GM18868 (cell line): Measurements from ENCODE around the gene HFM1.
"Not testable (repeated sequence)": the region's sequence is repeated elsewhere in the genome, so short reads cannot be mapped to it uniquely, and the experiment has no call there.

Experiments
- ATAC-seq: cut with Tn5 transposase; IDR thresholded peaks from one replicate; pipeline ENCODE4 v1.9.1; 2021; ENCODE audit warnings: mild to moderate bottlenecking, moderate library complexity; ENCODE audit not compliant: unreplicated experiment

Gene HFM1, protein sequence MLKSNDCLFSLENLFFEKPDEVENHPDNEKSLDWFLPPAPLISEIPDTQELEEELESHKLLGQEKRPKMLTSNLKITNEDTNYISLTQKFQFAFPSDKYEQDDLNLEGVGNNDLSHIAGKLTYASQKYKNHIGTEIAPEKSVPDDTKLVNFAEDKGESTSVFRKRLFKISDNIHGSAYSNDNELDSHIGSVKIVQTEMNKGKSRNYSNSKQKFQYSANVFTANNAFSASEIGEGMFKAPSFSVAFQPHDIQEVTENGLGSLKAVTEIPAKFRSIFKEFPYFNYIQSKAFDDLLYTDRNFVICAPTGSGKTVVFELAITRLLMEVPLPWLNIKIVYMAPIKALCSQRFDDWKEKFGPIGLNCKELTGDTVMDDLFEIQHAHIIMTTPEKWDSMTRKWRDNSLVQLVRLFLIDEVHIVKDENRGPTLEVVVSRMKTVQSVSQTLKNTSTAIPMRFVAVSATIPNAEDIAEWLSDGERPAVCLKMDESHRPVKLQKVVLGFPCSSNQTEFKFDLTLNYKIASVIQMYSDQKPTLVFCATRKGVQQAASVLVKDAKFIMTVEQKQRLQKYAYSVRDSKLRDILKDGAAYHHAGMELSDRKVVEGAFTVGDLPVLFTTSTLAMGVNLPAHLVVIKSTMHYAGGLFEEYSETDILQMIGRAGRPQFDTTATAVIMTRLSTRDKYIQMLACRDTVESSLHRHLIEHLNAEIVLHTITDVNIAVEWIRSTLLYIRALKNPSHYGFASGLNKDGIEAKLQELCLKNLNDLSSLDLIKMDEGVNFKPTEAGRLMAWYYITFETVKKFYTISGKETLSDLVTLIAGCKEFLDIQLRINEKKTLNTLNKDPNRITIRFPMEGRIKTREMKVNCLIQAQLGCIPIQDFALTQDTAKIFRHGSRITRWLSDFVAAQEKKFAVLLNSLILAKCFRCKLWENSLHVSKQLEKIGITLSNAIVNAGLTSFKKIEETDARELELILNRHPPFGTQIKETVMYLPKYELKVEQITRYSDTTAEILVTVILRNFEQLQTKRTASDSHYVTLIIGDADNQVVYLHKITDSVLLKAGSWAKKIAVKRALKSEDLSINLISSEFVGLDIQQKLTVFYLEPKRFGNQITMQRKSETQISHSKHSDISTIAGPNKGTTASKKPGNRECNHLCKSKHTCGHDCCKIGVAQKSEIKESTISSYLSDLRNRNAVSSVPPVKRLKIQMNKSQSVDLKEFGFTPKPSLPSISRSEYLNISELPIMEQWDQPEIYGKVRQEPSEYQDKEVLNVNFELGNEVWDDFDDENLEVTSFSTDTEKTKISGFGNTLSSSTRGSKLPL (N-terminal part only)

DNA sequence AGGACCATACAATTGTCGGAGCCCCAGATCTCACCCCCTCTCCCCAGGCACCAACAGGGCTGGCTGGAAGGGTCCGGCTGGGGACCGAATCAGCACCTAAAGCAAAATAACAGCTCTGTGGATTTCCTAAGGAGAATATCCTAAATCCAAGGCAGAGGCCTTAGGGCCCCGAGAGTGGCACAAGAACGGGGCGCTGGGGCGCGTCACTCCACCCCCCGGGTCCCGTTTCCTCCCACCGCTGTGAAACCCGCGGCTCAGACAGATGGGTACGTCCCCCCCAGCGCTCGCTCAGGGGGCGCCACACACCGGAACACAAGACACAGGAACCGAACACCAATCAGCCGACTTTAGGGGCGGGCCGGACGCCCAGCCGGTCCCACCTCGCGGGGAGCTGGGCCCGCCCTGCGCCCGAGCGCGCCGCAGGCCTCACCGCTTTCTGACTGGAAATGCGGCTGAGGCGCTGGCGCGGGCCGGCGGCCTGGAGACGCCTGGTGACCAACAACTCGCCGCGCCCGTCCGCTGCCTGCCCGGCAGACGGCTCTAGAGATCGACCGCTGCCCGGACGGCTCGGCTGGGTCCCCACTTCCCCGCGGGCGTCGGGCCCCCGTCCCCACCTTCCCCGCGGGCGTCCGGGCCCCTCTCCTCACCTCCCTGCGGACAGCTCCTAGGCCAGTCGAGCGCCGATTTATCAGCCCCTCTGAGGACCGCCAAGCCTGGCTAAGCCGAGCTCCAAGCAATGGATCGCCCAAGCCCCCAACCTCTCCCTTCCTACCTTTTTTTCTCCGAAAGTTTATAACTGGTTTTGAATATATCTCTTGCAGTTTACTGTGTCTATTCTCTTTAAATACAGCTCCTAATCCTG lies at the start of gene HFM1:
Gene HFM1 (minus strand): TSS at position 687 of the 862 bp plus-strand sequence. CDS start 3,755 bp downstream, outside the sequence.
- ATAC-seq: peak; percentile 97

DNA sequence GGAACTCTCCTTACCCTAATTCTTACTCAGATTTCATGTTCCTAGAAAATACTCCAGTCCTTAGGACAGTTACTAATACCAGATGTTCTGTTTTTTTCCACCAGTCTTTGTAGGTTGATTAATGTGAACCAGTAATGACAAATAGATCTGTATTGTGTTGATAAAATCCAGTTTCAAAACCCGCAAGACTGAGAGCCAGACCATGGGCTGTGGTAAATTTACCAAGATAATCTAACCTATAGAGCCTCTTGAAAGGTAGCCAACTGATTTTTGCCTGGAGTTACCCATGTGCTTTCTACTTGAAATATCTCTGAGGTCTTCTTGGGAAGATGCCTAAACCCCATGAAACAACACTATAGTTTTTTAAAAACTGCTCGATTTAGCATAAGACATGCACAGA lies 49.5 kb upstream of the HFM1 start:
- no peak for ATAC-seq

DNA sequence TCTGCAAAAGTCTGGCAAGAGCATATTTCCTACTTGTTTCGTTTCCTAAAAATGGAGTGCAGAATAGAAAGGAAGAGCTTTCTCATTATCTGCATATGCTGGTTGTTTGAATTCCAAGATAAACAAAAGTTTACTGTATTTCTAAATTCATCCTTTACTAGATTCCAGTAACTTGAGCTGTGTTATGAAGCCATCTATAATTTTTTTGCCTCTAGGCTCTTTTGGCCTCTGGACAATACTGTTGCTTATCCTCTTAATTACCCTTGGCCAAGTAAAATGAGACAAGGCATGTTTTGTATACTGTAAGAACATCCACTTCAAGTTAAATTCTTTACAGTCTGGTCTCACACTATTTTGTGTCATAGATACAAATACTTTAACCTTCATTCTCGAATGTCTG lies 45.6 kb upstream of the HFM1 start:
- ATAC-seq: no peak

DNA sequence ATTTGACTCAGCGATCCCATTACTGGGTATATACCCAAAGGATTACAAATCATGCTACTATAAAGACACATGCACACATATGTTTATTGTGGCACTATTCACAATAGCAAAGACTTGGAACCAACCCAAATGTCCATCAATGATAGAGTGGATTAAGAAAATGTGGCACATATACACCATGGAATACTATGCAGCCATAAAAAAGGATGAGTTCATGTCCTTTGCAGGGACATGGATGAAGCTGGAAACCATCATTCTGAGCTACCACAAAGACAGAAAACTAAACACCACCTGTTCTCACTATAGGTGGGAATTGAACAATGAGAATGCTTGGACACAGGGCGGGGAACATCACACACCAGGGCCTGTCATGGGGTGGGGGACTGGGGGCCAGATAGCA lies 43.1 kb upstream of the HFM1 start:
- not testable (repeated sequence) for ATAC-seq

DNA sequence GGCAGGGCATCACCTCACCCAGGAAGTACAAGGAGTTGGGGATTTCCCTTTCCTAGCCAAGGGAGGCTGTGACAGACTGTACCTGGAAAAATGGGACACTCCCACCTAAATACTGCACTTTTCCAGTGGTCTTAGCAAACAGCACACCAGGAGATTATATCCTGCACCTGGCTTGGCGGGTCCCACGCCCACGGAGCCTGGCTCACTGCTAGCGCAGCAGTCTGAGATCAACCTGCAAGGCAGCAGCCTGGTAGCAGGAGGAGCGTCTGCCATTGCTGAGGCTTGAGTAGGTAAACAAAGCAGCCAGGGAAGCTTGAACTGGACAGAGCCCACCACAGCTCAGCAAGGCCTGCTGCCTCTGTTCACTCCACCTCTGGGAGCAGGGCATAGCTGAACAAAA lies 37.3 kb upstream of the HFM1 start:
- ATAC-seq: not testable (repeated sequence)

DNA sequence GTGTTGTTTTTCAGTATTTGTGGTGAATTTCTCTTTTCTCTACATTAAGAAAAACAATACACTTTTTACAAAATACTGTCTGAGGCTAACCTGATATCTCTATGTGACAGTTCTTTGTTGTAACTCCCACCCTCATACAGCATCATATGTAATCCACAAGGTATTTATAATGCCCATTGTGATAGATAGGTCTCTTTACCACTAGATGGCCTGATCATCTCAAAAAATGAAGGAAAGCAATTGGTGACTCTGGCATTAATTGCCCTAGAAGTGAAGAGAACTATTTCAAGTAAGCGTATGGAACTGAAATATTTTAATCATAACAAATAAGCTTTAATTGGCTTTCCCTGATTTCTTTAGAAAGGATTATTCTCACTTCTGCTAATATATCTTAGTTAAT lies 36.2 kb upstream of the HFM1 start:
- no peak for ATAC-seq

DNA sequence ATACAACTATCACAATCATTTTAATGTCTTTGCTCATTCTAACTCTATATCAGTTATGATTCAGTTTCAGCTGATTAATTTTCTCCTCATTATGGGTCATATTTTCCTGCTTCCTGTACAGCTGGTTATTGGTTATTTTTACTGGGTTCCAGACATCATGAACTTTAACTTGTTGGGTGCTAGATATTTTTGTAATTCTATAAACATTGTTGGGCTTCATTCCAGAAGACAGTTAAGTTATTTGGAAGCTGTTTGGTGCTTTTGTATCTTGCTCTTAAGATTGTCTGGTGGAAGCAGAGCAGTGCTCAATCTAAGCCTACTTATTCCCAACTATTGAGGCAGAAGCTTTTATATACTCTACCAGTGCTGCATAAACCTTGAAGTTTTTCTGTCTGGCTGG lies 34.4 kb upstream of the HFM1 start:
- no peak for ATAC-seq

DNA sequence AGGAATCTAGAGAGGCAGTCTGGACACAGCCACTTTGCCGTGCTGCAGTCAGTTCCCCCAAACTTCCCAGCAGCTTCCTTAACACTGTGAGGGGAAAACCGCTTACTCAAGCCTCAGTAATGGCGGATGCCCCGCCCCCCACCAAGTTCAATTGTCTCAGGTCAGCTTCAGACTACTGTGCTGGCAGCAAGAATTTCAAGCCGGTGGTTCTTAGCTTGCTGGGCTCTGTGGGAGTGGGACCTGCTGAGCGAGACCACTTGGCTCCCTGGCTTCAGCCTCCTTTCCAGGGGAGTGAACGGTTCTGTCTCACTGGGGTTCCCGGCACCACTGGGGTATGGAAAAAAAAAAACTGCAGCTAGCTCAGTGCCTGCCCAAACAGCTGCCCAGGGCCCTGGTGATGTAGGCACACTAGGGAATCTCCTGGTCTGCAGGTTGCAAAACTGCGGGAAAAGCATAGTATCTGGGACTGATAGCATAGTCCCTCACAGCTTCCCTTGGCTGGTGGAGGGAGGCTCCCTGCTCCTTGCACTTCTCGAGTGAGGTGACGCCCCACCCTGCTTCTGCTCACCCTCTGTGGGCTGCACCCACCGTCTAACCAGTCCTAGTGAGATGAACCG lies 23.7 kb upstream of the HFM1 start:
- ATAC-seq: peak; percentile 58

DNA sequence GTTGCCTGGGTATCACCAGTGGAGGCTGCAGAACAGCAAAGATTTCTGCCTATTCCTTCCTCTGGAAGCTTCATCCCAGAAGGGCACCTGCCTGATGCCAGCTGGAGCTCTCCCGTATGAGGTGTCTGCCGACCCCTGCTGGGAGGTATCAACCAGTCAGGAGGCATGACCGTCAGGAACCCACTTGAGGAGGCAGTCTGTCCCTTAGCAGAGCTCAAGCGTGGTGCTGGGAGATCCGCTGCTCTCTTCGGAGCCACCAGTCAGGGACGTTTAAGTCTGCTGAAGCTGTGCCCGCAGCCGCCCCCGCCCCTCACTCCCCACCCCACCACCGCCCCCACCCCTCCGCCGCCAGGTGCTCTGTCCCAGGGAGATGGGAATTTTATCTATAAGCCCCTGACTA lies 23.1 kb upstream of the HFM1 start:
- ATAC-seq: peak; percentile 26

DNA sequence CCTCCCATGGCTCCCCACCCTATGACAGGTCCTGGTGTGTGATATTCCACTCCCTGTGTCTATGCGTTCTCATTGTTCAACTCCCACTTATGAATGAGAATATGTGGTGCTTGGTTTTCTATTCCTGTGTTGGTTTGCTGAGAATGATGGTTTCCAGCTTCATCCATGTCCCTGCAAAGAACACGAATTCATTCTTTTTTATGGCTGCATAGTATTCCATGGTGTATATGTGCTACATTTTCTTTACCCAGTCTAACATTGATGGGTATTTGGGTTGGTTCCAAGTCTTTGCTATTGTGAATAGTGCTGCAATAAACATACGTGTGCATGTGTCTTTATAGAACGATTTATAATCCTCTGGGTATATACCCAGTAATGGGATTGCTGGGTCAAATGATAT lies 17.9 kb upstream of the HFM1 start:
- ATAC-seq: not testable (repeated sequence)

DNA sequence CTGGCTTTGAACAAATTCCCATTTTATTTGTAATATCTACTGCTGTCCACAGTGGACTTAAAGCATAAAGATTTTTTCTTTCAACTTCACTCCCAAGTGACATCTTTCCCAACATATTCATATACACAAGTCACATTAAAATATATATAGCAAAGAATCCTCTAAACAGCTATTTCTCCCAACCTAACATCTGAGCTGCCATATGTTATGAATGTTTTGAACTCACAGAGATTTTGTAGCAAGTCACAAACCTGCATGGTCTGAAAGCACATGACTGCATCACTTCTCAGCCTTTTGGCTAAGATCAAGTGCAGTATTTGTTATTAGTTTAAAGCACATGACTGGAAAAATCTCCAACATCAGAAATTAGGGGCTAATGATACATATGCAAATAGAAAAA lies 7.7 kb upstream of the HFM1 start:
- ATAC-seq: no peak

DNA sequence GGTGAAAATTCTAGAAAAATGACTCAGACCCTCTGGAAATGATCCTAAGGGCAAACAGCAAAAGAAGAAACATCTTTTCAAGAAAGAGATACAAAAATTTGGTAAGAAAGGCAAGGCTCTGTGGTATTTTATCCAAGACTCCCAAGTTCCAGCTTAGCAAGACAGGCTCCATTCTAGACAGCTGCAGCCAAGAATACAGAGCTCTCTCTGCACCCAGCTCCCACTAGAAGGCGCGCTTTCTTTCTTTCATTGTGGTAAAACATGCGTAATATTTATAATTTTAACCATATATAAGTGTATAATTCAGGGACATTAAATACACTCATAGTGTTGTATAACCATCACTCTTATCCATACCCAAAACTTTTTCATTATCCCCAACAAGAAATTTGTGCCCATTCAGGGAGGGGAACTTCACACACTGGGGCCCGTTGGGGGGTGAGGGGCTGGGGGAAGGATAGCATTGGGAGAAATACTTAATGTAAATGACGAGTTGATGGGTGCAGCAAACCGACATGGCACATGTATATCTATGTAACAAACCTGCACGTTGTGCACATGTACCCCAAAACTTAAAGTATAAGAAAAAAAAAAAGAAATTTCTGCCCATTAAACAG lies 2.2 kb upstream of the HFM1 start:
- ATAC-seq: no peak

DNA sequence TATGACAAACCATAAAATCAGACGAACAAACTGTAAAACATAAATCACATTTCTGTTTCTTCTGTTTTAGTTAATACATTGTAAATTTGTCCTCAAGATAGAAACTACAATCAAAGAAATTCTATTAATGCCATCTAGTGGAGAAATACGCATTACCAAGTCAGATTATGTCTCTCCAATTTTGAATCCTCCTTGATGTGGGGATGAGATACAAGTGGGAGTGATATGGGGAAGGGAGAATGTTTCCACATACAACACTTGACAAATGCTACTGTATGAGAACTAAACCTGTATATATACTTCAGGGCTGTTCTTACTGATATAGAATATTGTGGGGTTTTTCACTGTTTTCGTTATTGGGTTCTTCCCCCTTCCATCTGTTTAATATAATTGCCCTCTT lies 2.6 kb downstream of the HFM1 start:
- no peak for ATAC-seq

DNA sequence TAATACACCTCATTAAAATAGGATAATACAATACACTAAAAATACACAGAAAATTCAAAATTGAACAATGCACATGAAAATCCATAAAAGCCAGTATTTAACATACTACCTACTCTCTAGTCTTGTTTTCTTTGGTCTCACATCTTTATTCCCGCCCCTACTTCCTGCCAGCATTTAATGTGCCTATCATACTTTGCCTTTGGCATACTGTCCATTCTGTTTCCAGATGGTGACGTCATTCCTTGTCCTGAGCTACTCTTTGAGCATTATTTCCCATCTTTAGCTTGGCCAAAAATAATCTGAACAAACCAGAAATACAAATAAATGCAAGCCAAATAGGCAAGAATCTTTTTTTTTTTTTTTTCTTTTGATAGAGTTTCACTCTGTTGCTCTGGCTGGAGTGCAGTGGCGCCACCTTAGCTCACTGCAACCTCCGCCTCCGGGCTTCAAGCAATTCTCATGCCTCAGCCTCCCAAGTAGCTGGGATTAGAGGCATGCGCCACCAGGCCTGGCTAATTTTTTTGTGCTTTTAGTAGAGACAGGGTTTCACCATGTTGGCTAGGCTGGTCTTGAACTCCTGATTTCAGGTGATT lies 4.4 kb downstream of the HFM1 start:
- no peak for ATAC-seq

DNA sequence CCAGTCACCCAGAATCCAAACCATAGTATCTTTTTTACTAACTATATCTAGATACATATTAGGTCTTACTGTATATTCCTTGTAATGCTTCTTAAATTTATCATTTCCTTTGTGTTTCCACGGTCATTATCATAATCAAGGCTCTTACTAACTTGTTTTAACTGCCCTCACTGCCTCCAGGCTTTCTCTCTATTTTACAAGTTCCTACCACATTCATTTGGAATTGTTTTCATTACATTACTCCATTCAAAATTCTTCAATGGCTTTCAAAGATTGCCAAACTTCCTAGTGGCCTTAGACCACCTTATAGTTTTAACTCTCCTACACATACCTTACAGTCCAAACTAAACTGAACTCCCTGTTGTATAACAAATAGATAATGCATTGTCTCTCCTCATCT lies 6.3 kb downstream of the HFM1 start:
- no peak for ATAC-seq

DNA sequence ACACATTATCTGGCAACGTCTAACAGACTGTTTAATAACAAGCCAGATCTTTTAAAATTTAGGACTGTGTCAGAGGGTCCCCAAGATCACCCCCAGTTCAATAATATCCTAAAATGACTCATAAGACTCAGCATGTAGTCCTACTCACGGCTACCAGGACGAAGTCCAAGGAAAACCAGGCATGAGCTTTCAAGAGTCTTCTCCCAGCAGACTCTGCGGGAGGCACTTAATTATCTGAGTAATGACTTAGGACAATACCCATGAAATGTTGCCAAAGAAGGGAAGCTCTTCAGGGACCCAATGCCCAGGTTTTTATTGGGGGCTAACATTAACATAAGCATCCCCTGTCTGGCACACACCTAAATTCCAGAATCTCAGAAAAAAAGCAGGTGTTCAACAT lies 7.0 kb downstream of the HFM1 start:
- no peak for ATAC-seq

DNA sequence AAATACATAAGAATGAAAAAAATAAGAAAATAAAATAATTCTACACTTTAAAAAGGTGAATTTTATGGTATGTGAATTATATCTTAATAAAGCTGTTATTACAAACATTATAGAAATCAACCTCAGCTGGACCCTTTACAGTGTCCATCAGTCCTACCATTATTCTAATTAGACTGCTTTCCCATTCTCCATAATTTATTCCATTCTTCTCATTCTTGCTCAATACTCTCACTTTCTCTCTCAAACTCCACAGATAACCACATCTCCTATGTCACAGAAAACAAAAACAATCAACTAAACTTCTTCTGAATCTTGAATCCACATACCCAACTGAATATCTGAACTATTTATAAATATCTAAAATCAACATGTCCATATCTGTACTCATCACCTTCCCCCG lies 11.6 kb downstream of the HFM1 start:
- no peak for ATAC-seq

DNA sequence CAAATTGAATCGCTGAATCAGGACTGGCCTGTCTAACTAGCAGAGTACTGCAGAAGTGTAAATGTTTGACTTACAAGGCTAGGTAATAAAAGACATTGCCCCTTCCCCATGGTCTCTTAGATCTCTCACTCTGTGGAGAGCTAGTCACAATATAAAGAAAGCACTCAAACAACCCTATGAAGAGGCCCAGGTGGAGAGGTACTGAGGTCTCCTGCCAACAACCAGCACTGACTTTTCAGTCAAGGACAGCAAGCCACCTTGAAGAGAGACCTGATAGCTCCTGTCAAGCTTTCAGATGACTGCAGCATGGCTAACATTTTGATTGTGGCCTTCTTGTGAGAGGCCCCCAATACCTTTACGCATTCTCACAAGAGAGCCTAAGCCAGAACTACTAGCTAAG lies 18.5 kb downstream of the HFM1 start:
- no peak for ATAC-seq

DNA sequence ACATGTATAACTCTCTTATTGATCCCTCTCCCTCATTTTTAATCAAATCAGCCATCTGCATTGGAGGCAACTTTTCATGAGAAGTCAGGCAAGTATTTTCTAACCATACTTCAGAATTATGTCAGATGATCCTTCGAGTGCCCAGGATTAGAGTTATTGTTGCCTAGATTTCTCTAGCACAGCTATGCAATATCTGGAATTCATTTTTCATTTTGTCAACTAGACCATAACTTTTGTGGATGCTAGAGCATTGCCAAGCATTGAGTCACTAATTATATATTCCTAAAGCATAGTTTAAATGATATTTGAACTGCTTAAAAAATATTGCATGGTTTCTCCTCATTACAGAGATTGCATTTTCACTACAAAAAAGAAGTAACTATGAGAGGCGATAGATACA lies 21.2 kb downstream of the HFM1 start:
- no peak for ATAC-seq
